ENCODE measurements around the gene CORIN. TPM values are rescaled to one million over a fixed set of nuclear protein-coding genes. Genes with fewer than 3 reads are reported as not detected.

CORIN gene
- polyA plus RNA-seq, 3 donors, result 0.01 TPM; not detected in 2

- intact Hi-C loops (cut with micrococcal nuclease), result no loop called here
- Histone ChIP-seq H4K20me1 (ENCODE audit: insufficient read depth, low read length) (no peaks in the 10 kb centered on the region), H3K4me3 (replicated peaks in 1 of 3; ENCODE audit: low read depth in 2 of 3, low read length in 3 of 3) (no peak overlapping the region), H3K36me3 (replicated peaks in 1 of 2; ENCODE audit: control insufficient read depth in 1 of 2, insufficient read depth in 2 of 2, low read length in 2 of 2) (no peaks in the 10 kb centered on the region), H3K4me2 (replicated peaks; ENCODE audit: extremely low read depth, low read length, poor library complexity, severe bottlenecking) (no peak overlapping the region), H3K79me2 (ENCODE audit: insufficient read depth, low read length) (no peaks in the 10 kb centered on the region), H3K9me3 (replicated peaks in 1 of 2; ENCODE audit: control insufficient read depth in 1 of 2, insufficient read depth in 1 of 2, low read length in 2 of 2) (no peaks in the 10 kb centered on the region), H3K9ac (ENCODE audit: insufficient read depth, low read length, poor library complexity, severe bottlenecking) (no peak overlapping the region), H3K27ac (ENCODE audit: low read depth in 1 of 2, low read length in 2 of 2) (no peak overlapping the region), H3K4me1 (ENCODE audit: control insufficient read depth in 1 of 2, insufficient read depth in 2 of 2, low read length in 2 of 2) (no peaks in the 10 kb centered on the region), H2AFZ (ENCODE audit: insufficient read depth, low read depth, low read length, poor library complexity, severe bottlenecking) (no peak overlapping the region), H3K27me3 (ENCODE audit: control insufficient read depth in 2 of 2, insufficient read depth in 2 of 2, low read length in 2 of 2) (no peaks in the 10 kb centered on the region)
- peaks cover 0 to 4% (median 2%) of the 10 kb centered on the region in 7 donors for H3K9me3 Mint-ChIP-seq
- H3K27ac Mint-ChIP-seq, result no peak overlapping the region
- peaks cover 0 to 2% (median 1%) of the 10 kb centered on the region in 3 donors for H3K27me3 Mint-ChIP-seq (ENCODE audit: low read depth in 3 of 3)
- no peaks in the 10 kb centered on the region for H3K4me1 Mint-ChIP-seq
- no peak overlapping the region for H3K4me3 Mint-ChIP-seq
- no peak for TF ChIP-seq CTCF (IDR thresholded peaks at IDR 0.05)
- H3K36me3 Mint-ChIP-seq, result no peaks in the 10 kb centered on the region
- DNase-seq, result no peak
- WGBS (ENCODE audit: insufficient coverage), result 92% methylated on average over 3 of the region's 4 CpGs
These were observed 206.7 kb downstream of the CORIN start for GRCh38 chr4:47631161-47631560.

- Mint-ChIP-seq H3K4me1 (peaks cover 3% of the 10 kb centered on the region), H3K9me3 (peaks cover 0 to 7% (median 2%) of the 10 kb centered on the region in 7 donors)
These were observed 213.8 kb downstream of the CORIN start for GRCh38 chr4:47624031-47624441.

More at GRCh38 chr4:47624031-47624441, 213.8 kb downstream of the CORIN start:
- Histone ChIP-seq H3K9me3 (replicated peaks in 1 of 2; ENCODE audit: control insufficient read depth in 1 of 2, insufficient read depth in 1 of 2, low read length in 2 of 2) (no peaks in the 10 kb centered on the region), H3K27ac (ENCODE audit: low read depth in 1 of 2, low read length in 2 of 2) (no peak overlapping the region), H3K4me1 (ENCODE audit: control insufficient read depth in 1 of 2, insufficient read depth in 2 of 2, low read length in 2 of 2) (no peaks in the 10 kb centered on the region), H2AFZ (ENCODE audit: insufficient read depth, low read depth, low read length, poor library complexity, severe bottlenecking) (no peak overlapping the region), H4K20me1 (ENCODE audit: insufficient read depth, low read length) (no peaks in the 10 kb centered on the region), H3K27me3 (ENCODE audit: control insufficient read depth in 2 of 2, insufficient read depth in 2 of 2, low read length in 2 of 2) (no peaks in the 10 kb centered on the region), H3K79me2 (ENCODE audit: insufficient read depth, low read length) (no peaks in the 10 kb centered on the region), H3K9ac (ENCODE audit: insufficient read depth, low read length, poor library complexity, severe bottlenecking) (no peak overlapping the region), H3K4me3 (replicated peaks in 1 of 3; ENCODE audit: low read depth in 2 of 3, low read length in 3 of 3) (no peak overlapping the region), H3K36me3 (replicated peaks in 1 of 2; ENCODE audit: control insufficient read depth in 1 of 2, insufficient read depth in 2 of 2, low read length in 2 of 2) (no peaks in the 10 kb centered on the region), H3K4me2 (replicated peaks; ENCODE audit: extremely low read depth, low read length, poor library complexity, severe bottlenecking) (no peak overlapping the region)
- no peak for TF ChIP-seq CTCF (IDR thresholded peaks at IDR 0.05)
- no peak for DNase-seq
- Mint-ChIP-seq H3K27me3 (ENCODE audit: low read depth in 3 of 3) (peaks cover 0 to 2% (median 0%) of the 10 kb centered on the region in 3 donors), H3K36me3 (no peaks in the 10 kb centered on the region), H3K4me3 (no peak overlapping the region), H3K27ac (peak overlapping the region in 1 of 7 donors; percentile 7)
- intact Hi-C loops (cut with micrococcal nuclease), result no loop called here
